HepG2 (cell line): Measurements from ENCODE around the gene C1QTNF6. TPM values are rescaled to one million over a fixed set of nuclear protein-coding genes. Genes with fewer than 3 reads are reported as not detected.
A peak's percentile ranks its signal among the peaks of the same experiment; 100 is the strongest.

Experiments
- BRD4 ChIP-seq: sonication (generic); formaldehyde crosslinking; IDR thresholded peaks from 2 replicates; pipeline ENCODE4 v1.4.0; 2020; ENCODE audit warnings: missing genetic modification reagents
- CAMTA2 ChIP-seq: sonication (generic); formaldehyde crosslinking; IDR thresholded peaks from 2 replicates; pipeline ENCODE4 v1.4.0; 2020; ENCODE audit warnings: mild to moderate bottlenecking, missing genetic modification reagents, borderline replicate concordance
- CTCF ChIP-seq: sonication (generic); formaldehyde crosslinking; IDR thresholded peaks from 2 replicates; pipeline ENCODE4 v1.5.0; 2020; ENCODE audit warnings: mild to moderate bottlenecking, missing genetic modification reagents, moderate library complexity
- DNMT3B ChIP-seq: conservative IDR thresholded peaks from 2 replicates; pipeline ENCODE4 v1.6.1; 2016; ENCODE audit warnings: missing biosample characterization, control low read depth
- HNF4A ChIP-seq: sonication (generic); formaldehyde crosslinking; IDR thresholded peaks from 2 replicates; pipeline ENCODE4 v1.4.0; 2020; ENCODE audit warnings: missing genetic modification reagents
- KAT8 ChIP-seq: IDR thresholded peaks from 2 replicates; pipeline ENCODE4 v1.6.1; 2016; ENCODE audit warnings: missing genetic modification reagents, missing compliant biosample characterization
- KLF12 ChIP-seq: sonication (generic); formaldehyde crosslinking; IDR thresholded peaks from 2 replicates; pipeline ENCODE4 v1.4.0; 2020; ENCODE audit warnings: missing genetic modification reagents, borderline replicate concordance
- MLLT10 ChIP-seq: sonication (generic); formaldehyde crosslinking; IDR thresholded peaks from 2 replicates; pipeline ENCODE4 v1.4.0; 2020; ENCODE audit warnings: missing genetic modification reagents
- MXI1 ChIP-seq: IDR thresholded peaks from 3 replicates; pipeline ENCODE4 v1.6.1; 2012; ENCODE audit warnings: low read depth, low read length, inconsistent platforms, borderline replicate concordance
- NCOA5 ChIP-seq: sonication (generic); formaldehyde crosslinking; IDR thresholded peaks from 2 replicates; pipeline ENCODE4 v1.4.0; 2020; ENCODE audit warnings: missing genetic modification reagents
- NFIB ChIP-seq: sonication (generic); formaldehyde crosslinking; IDR thresholded peaks from 2 replicates; pipeline ENCODE4 v1.9.0; 2021; ENCODE audit warnings: missing genetic modification reagents, mild to moderate bottlenecking, borderline replicate concordance
- PAWR ChIP-seq: sonication (generic); formaldehyde crosslinking; IDR thresholded peaks from 2 replicates; pipeline ENCODE4 v1.4.0; 2020; ENCODE audit warnings: missing genetic modification reagents, mild to moderate bottlenecking, borderline replicate concordance
- PAXIP1 ChIP-seq: sonication (generic); formaldehyde crosslinking; conservative IDR thresholded peaks from 2 replicates; pipeline ENCODE4 v1.4.0; 2020; ENCODE audit warnings: mild to moderate bottlenecking, missing genetic modification reagents, moderate library complexity
- PHF20 ChIP-seq: sonication (generic); formaldehyde crosslinking; IDR thresholded peaks from 2 replicates; pipeline ENCODE4 v1.5.0; 2020; ENCODE audit warnings: mild to moderate bottlenecking, missing genetic modification reagents
- RARA ChIP-seq: IDR thresholded peaks from 2 replicates; pipeline ENCODE4 v1.6.1; 2016; ENCODE audit warnings: missing genetic modification reagents, missing compliant biosample characterization
- SMARCE1 ChIP-seq: fragments of 450-650 bp; IDR thresholded peaks from 2 replicates; pipeline ENCODE4 v1.6.1; 2017; ENCODE audit warnings: borderline replicate concordance
- TBX2 ChIP-seq: sonication (generic); formaldehyde crosslinking; IDR thresholded peaks from 2 replicates; pipeline ENCODE4 v1.5.0; 2020; ENCODE audit warnings: missing genetic modification reagents, mild to moderate bottlenecking, borderline replicate concordance
- TMF1 ChIP-seq: sonication (generic); formaldehyde crosslinking; IDR thresholded peaks from 2 replicates; pipeline ENCODE4 v1.8.1; 2022; ENCODE audit warnings: low read depth, missing genetic modification reagents
- ZKSCAN8 ChIP-seq: IDR thresholded peaks from 2 replicates; pipeline ENCODE4 v1.6.1; 2016; ENCODE audit warnings: borderline replicate concordance, missing genetic modification reagents, missing compliant biosample characterization
- ZMYM4 ChIP-seq: sonication (generic); formaldehyde crosslinking; IDR thresholded peaks from 2 replicates; pipeline ENCODE4 v1.8.1; 2023; ENCODE audit warnings: mild to moderate bottlenecking, missing genetic modification reagents
- ZNF253 ChIP-seq: sonication (generic); formaldehyde crosslinking; IDR thresholded peaks from 2 replicates; pipeline ENCODE4 v1.8.0; 2022; ENCODE audit warnings: mild to moderate bottlenecking, missing genetic modification reagents, borderline replicate concordance
- ZNF263 ChIP-seq: sonication (generic); formaldehyde crosslinking; IDR thresholded peaks from 2 replicates; pipeline ENCODE4 v1.4.0; 2020; ENCODE audit warnings: missing genetic modification reagents
- ZNF331 ChIP-seq: sonication (generic); formaldehyde crosslinking; IDR thresholded peaks from 2 replicates; pipeline ENCODE4 v1.4.0; 2020; ENCODE audit warnings: missing genetic modification reagents
- ZNF720 ChIP-seq: sonication (generic); formaldehyde crosslinking; IDR thresholded peaks from 2 replicates; pipeline ENCODE4 v1.4.0; 2020; ENCODE audit warnings: missing genetic modification reagents
- polyA plus RNA-seq, 8 experiments: library from polyadenylated mRNA; depleted of rRNA in 3 of 8; stranded (reverse) in 7 of 8; unstranded in 1 of 8; fragments of >200 nt; fragmentation: Illumina TruSeq in 4 of 8; extraction: Trizol in 4 of 8; gene quantifications; 2 replicates each; pipeline versions ENCODE4 v1.2.1 to v1.2.3, GENCODE V29; 2011 to 2016; ENCODE audit warnings: low read depth in 4 of 8, missing spikeins in 1 of 8, mixed read lengths in 1 of 8; ENCODE audit not compliant: insufficient read depth in 1 of 8
- total RNA-seq, 5 experiments: library from RNA; depleted of rRNA; stranded (reverse); fragments of >200 nt; fragmentation: Illumina TruSeq; extraction: Trizol; gene quantifications; 2 replicates each; pipeline ENCODE4 v1.2.3, GENCODE V29; 2016; ENCODE audit warnings: low read depth in 1 of 5
- TF ChIP-seq, protein P1 (sequence below): IDR thresholded peaks from 2 replicates; pipeline ENCODE4 v1.6.1; 2016; ENCODE audit warnings: mild to moderate bottlenecking

The C1QTNF6 gene
- total and polyA plus RNA-seq, 2 of the 13 experiments (the other 11 are each of a cell fraction or from before 2014, with no cell fraction given) = 2.7 to 6.9 TPM

- TF ChIP-seq CAMTA2 (CRISPR knock-in tag) (no peak), MLLT10 (no peak), BRD4 (peak; percentile 39), ZKSCAN8 (CRISPR knock-in tag) (peak; percentile 62; the same call in 1 of the 2 replicates), ZNF720 (0 out of 2 replicates have a peak, but pooled peaks have one; percentile 45), MXI1 (0 out of 3 replicates have a peak, but pooled peaks have one; percentile 48), HNF4A (CRISPR knock-in tag) (peak; percentile 35; the same call in 1 of the 2 replicates), SMARCE1 (no peak), ZNF253 (CRISPR knock-in tag) (no peak), KAT8 (no peak; the same call in 1 of the 2 replicates), DNMT3B (CRISPR knock-in tag) (0 out of 2 replicates have a peak, but pooled peaks have one; percentile 13), RARA (CRISPR knock-in tag) (0 out of 2 replicates have a peak, but pooled peaks have one; percentile 22), NFIB (no peak), ZNF331 (CRISPR knock-in tag) (peak; percentile 41; the same call in 1 of the 2 replicates), CTCF (CRISPR knock-in tag) (peak; percentile 10; the same call in 1 of the 2 replicates), PHF20 (CRISPR knock-in tag) (no peak), KLF12 (no peak), NCOA5 (CRISPR knock-in tag) (no peak), PAXIP1 (CRISPR knock-in tag) (peak; percentile 85), TMF1 (no peak), ZMYM4 (CRISPR knock-in tag) (0 out of 2 replicates have a peak, but pooled peaks have one; percentile 10), TBX2 (peak; percentile 68; the same call in 1 of the 2 replicates), PAWR (CRISPR knock-in tag) (no peak), ZNF263 (no peak)
- TF ChIP-seq, protein P1, sequence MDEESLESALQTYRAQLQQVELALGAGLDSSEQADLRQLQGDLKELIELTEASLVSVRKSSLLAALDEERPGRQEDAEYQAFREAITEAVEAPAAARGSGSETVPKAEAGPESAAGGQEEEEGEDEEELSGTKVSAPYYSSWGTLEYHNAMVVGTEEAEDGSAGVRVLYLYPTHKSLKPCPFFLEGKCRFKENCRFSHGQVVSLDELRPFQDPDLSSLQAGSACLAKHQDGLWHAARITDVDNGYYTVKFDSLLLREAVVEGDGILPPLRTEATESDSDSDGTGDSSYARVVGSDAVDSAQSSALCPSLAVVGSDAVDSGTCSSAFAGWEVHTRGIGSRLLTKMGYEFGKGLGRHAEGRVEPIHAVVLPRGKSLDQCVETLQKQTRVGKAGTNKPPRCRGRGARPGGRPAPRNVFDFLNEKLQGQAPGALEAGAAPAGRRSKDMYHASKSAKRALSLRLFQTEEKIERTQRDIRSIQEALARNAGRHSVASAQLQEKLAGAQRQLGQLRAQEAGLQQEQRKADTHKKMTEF (CRISPR knock-in tag) = peak; percentile 49; the same call in 1 of the 2 replicates
Observed at GRCh38 chr22:37199760-37200108, 11.7 kb upstream of the C1QTNF6 start (continued).
